Measurements from ENCODE around the gene COX10.
"Not testable (repeated sequence)": the region's sequence is repeated elsewhere in the genome, so short reads cannot be mapped to it uniquely, and the experiment has no call there.

The COX10 gene

GRCh38 chr17:14158707-14159106, 89.4 kb downstream of the COX10 start:
- Histone ChIP-seq H4K20me1 (no peaks in the 10 kb centered on the region), H3K27me3 (no peaks in the 10 kb centered on the region), H3K9me3 (no peaks in the 10 kb centered on the region), H3K36me3 (peaks cover 10% of the 10 kb centered on the region), H3K9ac (no peak overlapping the region), H3K27ac (no peak overlapping the region), H3K4me2 (no peak overlapping the region), H3K4me3 (no peak overlapping the region), H3K4me1 (no peaks in the 10 kb centered on the region)
- TF ChIP-seq Cebpa-rat (IDR thresholded peaks at IDR 0.05), result no peak

DNA sequence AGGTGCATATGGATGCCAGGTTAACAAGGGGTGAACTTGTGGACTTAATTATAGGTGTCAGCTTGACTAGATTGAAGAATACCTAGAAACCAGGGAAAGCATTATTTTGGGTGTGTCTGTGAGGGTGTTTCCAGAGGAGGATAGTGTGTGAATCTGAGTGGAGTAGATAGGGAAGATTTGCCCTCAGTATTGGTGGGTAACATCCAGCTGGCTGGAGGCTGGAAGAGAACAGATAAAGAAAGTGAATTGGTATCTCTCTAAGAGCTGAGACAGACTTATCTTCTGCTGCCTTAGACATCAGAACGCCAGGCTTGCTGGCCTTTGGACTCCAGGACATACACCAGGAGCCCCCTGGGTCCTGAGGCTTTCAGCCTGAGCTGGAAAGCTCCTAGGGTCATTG, 92.1 kb downstream of the COX10 start:
- no peaks in the 10 kb centered on the region for H3K27me3 ChIP-seq
- H3K4me1 ChIP-seq, result no peaks in the 10 kb centered on the region
- no peak overlapping the region for H3K27ac ChIP-seq
- no peaks in the 10 kb centered on the region for H4K20me1 ChIP-seq
- no peak overlapping the region for H3K4me3 ChIP-seq
- no peak for TF ChIP-seq Cebpa-rat (IDR thresholded peaks at IDR 0.05)
- no peak overlapping the region for H3K4me2 ChIP-seq
- no peaks in the 10 kb centered on the region for H3K9me3 ChIP-seq
- H3K9ac ChIP-seq, result no peak overlapping the region
- peaks cover 10% of the 10 kb centered on the region for H3K36me3 ChIP-seq

DNA sequence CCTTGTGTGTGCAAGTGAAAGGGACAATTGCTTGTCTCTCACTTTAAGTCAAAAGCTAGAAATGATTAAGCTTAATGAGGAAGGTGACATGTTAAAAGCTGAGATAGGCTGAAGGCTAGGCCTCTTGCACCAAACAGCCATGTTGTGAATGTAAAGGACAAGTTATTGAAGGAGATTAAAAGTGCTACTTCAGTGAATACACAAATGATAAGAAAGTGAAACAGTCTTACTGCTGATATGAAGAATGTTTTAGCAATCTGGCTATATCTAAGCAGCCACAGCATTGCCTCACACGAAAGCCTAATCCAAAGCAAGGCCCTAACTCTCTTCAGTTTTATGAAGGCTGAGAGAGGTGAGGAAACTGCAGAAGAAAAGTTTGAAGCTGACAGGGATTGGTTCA, 96.3 kb downstream of the COX10 start:
- no peak overlapping the region for H3K9ac ChIP-seq
- no peaks in the 10 kb centered on the region for H3K27me3 ChIP-seq
- H3K4me2 ChIP-seq, result no peak overlapping the region
- peaks cover 41% of the 10 kb centered on the region for H3K36me3 ChIP-seq
- no peaks in the 10 kb centered on the region for H3K4me1 ChIP-seq
- no peak overlapping the region for H3K4me3 ChIP-seq
- TF ChIP-seq Cebpa-rat (IDR thresholded peaks at IDR 0.05), result no peak
- H3K27ac ChIP-seq, result no peak overlapping the region
- peaks cover 27% of the 10 kb centered on the region for H3K9me3 ChIP-seq
- H4K20me1 ChIP-seq, result no peaks in the 10 kb centered on the region

GRCh38 chr17:14167831-14168230, 98.5 kb downstream of the COX10 start:
- not testable (repeated sequence) for H3K9ac ChIP-seq, H3K27ac ChIP-seq, H3K4me2 ChIP-seq, H3K27me3 ChIP-seq, H3K4me3 ChIP-seq, H3K4me1 ChIP-seq, H4K20me1 ChIP-seq
- peaks cover 27% of the 10 kb centered on the region for H3K9me3 ChIP-seq
- H3K36me3 ChIP-seq, result peaks cover 31% of the 10 kb centered on the region

GRCh38 chr17:14168582-14168981, 99.3 kb downstream of the COX10 start:
- Histone ChIP-seq H3K9ac (no peak overlapping the region), H3K27ac (no peak overlapping the region), H3K4me3 (no peak overlapping the region), H3K36me3 (peaks cover 31% of the 10 kb centered on the region), H3K9me3 (peaks cover 27% of the 10 kb centered on the region), H3K4me1 (no peaks in the 10 kb centered on the region), H4K20me1 (no peaks in the 10 kb centered on the region), H3K4me2 (no peak overlapping the region), H3K27me3 (no peaks in the 10 kb centered on the region)
- TF ChIP-seq Cebpa-rat (IDR thresholded peaks at IDR 0.05), result no peak

GRCh38 chr17:14169287-14169686, 100.0 kb downstream of the COX10 start:
- Histone ChIP-seq H3K27me3 (no peaks in the 10 kb centered on the region), H3K4me3 (no peak overlapping the region), H4K20me1 (no peaks in the 10 kb centered on the region), H3K27ac (no peak overlapping the region), H3K9me3 (peaks cover 27% of the 10 kb centered on the region), H3K9ac (no peak overlapping the region), H3K36me3 (peaks cover 31% of the 10 kb centered on the region), H3K4me2 (no peak overlapping the region), H3K4me1 (no peaks in the 10 kb centered on the region)
- no peak for TF ChIP-seq Cebpa-rat (IDR thresholded peaks at IDR 0.05)

GRCh38 chr17:14169901-14170300, 100.6 kb downstream of the COX10 start:
- Histone ChIP-seq H3K4me1 (no peaks in the 10 kb centered on the region), H3K9ac (no peak overlapping the region), H3K4me3 (no peak overlapping the region), H3K36me3 (peaks cover 31% of the 10 kb centered on the region), H4K20me1 (no peaks in the 10 kb centered on the region), H3K4me2 (no peak overlapping the region), H3K27ac (no peak overlapping the region), H3K27me3 (no peaks in the 10 kb centered on the region), H3K9me3 (peaks cover 27% of the 10 kb centered on the region)
- no peak for TF ChIP-seq Cebpa-rat (IDR thresholded peaks at IDR 0.05)

DNA sequence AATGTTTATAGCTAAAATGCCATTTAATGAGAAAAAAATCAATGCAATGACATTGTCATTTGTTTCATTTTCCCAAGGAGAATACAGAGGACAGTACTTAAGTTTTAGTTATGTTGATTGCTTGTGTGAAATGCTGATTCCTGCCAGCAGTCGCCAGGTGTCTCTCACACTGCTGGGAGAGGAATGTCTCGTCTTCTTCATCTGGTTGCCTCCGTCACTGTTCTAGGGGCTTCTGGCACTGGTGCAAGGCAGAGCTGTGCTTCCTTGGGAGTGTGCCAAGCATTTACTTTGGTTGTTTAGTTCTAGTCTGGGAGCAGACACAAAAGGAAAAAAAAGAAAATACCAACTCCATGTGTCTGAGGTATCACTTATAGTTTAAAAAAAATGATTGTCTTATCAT, 107.7 kb downstream of the COX10 start:
- not testable (repeated sequence) for H3K9me3 ChIP-seq, H3K4me3 ChIP-seq, H3K36me3 ChIP-seq, H4K20me1 ChIP-seq, H3K27me3 ChIP-seq, H3K9ac ChIP-seq, H3K4me1 ChIP-seq, H3K27ac ChIP-seq, H3K4me2 ChIP-seq

DNA sequence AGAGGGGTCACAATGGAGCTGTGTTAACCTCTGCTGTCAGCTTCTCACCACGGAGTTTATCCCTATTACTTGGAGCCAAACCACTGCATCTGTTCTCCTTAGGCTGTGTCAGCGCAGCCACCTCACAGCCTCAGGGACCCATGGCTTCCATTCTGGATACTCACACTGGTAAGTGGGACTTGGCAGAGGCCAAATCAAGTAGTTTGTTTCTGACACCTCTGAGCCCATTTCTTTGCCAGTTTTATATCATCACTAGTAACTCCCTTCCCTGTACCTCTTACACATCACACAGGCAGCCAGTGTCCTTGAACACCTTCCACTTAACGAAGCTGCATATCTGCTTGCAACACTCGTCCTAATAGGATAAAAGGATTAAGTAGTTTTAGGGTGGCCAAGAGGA, 108.5 kb downstream of the COX10 start:
- not testable (repeated sequence) for H3K27me3 ChIP-seq, H3K9me3 ChIP-seq, H3K36me3 ChIP-seq, H3K9ac ChIP-seq, H3K4me3 ChIP-seq, H4K20me1 ChIP-seq, H3K27ac ChIP-seq, H3K4me2 ChIP-seq, H3K4me1 ChIP-seq

DNA sequence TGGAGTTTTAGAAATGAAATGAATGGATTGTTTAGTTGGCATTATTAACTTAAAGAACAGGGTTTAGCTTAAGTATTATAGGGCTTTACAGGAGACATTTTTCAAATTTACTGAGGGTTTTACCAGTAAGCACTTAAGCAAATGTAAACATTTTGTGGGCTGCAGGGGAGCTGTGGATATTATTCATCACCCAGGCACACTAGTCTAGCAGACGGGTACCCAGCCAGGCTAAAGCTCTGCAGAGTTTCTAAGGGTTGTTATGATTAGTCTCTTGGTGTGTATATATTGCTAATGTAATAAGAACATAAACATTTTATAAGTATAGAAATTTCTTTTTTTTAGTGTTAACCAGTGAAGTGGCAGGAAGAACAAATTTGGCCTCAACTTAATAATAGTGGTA, 110.6 kb downstream of the COX10 start:
- H3K9me3 ChIP-seq, H3K9ac ChIP-seq, H3K27ac ChIP-seq, H3K4me1 ChIP-seq, H3K4me2 ChIP-seq, H3K36me3 ChIP-seq, H3K27me3 ChIP-seq, H3K4me3 ChIP-seq, H4K20me1 ChIP-seq: not testable (repeated sequence)

DNA sequence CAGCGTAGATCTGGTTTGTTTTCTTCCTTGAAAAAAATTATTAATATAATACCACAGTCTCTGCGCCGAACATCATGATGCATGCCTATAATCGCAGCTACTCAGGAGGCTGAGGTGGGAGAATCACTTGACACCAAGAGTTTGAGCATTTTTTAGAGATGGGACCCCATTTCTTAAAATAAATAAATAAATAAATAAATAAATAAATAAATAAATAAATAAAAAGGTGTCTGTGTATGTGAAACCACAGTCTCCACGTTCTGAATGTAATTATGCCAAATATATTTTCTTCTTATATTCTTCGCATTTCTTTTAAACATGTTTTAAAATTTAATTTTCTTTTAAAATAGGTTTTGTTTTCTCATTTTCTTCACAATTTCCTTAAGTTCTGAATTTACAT, 112.8 kb downstream of the COX10 start:
- H4K20me1 ChIP-seq, H3K36me3 ChIP-seq, H3K27ac ChIP-seq, H3K4me2 ChIP-seq, H3K4me3 ChIP-seq, H3K27me3 ChIP-seq, H3K4me1 ChIP-seq, H3K9ac ChIP-seq, H3K9me3 ChIP-seq: not testable (repeated sequence)

- H3K9ac ChIP-seq, H3K27me3 ChIP-seq: not testable (repeated sequence)
These were observed 115.2 kb downstream of the COX10 start for GRCh38 chr17:14184536-14184935.

GRCh38 chr17:14186443-14186842, 117.1 kb downstream of the COX10 start:
- not testable (repeated sequence) for H3K9me3 ChIP-seq, H3K9ac ChIP-seq, H3K4me3 ChIP-seq, H3K27me3 ChIP-seq, H3K27ac ChIP-seq, H3K4me2 ChIP-seq, H3K36me3 ChIP-seq
- peaks cover 23% of the 10 kb centered on the region for H4K20me1 ChIP-seq
- peaks cover 10% of the 10 kb centered on the region; the same call in 1 of the 2 replicates for H3K4me1 ChIP-seq

More at GRCh38 chr17:14184536-14184935, 115.2 kb downstream of the COX10 start:
- not testable (repeated sequence) for H4K20me1 ChIP-seq, H3K9me3 ChIP-seq, H3K4me3 ChIP-seq, H3K36me3 ChIP-seq, H3K4me1 ChIP-seq, H3K4me2 ChIP-seq, H3K27ac ChIP-seq

DNA sequence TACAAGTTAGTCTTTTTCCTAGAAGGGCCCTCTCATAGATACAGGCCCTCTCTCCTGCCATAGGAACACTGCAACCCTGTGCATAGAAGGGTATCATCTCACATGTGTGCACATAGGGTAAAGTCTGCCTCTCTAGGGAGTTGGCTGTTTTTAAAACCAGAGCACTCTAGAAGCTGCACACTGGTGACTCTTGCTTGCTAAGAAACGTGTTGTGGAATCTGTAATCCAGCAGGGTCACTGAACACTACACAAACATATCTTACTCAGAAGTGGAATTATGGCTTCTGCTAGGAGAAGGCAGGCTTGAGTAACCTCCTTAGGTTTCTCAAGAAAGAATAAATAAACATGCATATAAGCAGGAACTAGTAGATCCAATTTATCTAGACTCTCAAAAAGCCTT, 121.5 kb downstream of the COX10 start:
- not testable (repeated sequence) for H3K36me3 ChIP-seq, H3K9ac ChIP-seq, H3K27ac ChIP-seq, H3K4me2 ChIP-seq, H3K4me3 ChIP-seq, H3K27me3 ChIP-seq, H3K9me3 ChIP-seq
- peaks cover 30% of the 10 kb centered on the region for H3K4me1 ChIP-seq
- peaks cover 60% of the 10 kb centered on the region for H4K20me1 ChIP-seq

- peaks cover 67% of the 10 kb centered on the region for H4K20me1 ChIP-seq
- peaks cover 37% of the 10 kb centered on the region for H3K4me1 ChIP-seq
- H3K4me3 ChIP-seq, H3K4me2 ChIP-seq, H3K9ac ChIP-seq, H3K36me3 ChIP-seq, H3K9me3 ChIP-seq, H3K27me3 ChIP-seq, H3K27ac ChIP-seq: not testable (repeated sequence)
These were observed 122.2 kb downstream of the COX10 start for GRCh38 chr17:14191469-14191868.

All from BLaER1 (cell line).